Stimulated activated CD8-positive, alpha-beta memory T cell treated with anti-CD3 and anti-CD28 coated beads, Interleukin-15, amount 100 ng/mL, for 4 hours (primary cell): ENCODE results near the gene CALB2.
"Not testable (repeated sequence)": the region's sequence is repeated elsewhere in the genome, so short reads cannot be mapped to it uniquely, and the experiment has no call there.

Source experiments
- DNase-seq, 2 donors: peaks; one replicate each; pipeline ENCODE4 v3.0.0-alpha.2; 2020; ENCODE audit warnings: low read depth in 2 of 2

CALB2 gene

DNA sequence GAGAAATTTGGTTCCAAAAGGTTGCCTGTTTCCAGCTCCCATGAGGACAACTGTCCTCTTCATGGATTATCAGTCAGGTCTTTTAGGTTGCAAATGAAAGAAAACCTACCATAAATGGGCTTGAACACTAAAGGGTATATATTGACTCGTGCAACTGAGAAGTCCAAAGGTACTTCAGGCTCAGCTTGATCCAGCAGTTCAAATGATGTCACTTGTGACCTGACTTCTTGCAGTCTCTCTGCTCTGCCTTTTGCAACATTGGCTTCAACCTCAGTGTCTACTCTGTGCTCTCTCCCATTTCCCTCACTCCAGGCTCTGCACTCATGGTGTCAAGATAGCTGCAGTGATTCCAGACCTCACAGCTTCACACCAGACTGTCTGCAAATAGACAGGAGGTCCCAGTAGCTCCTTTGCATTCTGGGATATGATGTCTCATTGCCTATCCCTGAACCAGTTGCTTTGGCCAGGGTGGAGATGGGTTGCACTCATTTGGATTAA is 5.5 kb upstream of the CALB2 start:
- DNase-seq: no peak

DNA sequence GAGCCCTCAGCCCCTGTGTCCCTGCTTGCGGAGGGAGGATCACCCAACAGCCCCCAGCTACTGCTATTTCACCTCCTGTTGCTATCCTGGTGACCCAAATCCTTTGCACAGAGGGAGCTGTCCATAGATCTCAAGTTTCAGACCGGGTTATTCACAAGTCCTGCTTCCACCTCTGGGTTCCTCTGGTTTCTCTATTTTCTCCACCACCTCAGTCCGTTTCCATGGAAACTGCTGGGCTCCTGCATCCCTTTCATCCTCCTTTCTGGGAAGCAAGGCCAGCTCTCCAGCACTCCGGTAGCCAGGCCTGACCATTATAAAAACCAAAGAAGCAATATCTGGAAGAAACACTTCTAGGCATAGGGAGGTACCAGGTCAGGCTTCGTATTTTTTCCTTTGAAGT is 4.8 kb upstream of the CALB2 start:
- DNase-seq: no peak

DNA sequence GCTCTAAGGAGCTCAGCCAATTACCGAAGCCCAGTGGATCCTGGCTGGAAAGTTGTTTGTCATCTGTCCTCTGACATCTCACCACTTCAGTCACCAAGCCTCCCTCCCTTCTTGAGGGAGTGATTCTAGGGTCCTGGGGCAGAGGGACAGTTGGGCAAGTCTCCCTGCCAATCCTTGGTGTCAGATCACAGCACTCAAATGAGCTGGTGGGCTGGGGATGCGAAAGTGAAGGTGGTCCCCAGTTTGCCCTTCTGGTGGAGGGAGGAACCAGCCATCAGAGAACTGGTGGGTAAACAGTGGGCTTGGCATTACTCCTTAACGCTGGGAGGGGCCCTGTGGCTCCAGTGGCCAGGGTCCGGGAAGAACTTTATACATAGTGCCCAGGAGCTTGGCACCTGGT is 4.4 kb upstream of the CALB2 start:
- no peak for DNase-seq

DNA sequence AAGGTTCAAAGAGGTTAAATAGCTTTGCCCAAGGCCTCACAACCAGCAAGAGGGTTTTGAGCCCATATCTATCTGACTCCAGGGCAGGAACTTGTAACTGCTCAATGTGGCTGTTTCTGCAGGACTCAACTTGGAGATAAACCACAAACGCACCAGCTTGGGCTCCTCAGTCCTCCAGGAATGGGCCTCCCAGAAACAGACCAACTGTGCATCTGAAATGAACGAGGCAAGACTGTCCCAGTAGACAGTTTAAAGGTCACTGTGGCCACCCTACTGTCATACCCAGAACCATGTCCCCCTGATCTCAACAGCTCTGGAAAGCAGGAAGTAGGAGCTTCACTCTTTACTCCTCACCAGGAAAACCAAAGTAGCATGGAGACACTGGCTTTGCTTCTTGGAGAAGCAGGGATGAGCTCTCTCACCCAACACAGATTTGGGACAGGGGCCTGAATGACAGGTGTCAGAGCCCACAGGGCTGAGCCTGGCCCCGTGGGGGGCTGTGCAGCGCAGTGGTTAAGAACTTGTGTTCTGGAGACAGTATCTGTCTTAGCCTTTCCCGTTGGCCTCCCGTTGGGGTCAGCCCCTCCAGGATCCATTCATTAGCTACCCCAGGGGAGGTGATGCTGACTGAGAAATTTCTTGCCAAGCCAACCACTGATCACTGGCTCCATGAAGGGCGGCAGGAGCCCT is 2.3 kb upstream of the CALB2 start:
- DNase-seq: no peak

DNA sequence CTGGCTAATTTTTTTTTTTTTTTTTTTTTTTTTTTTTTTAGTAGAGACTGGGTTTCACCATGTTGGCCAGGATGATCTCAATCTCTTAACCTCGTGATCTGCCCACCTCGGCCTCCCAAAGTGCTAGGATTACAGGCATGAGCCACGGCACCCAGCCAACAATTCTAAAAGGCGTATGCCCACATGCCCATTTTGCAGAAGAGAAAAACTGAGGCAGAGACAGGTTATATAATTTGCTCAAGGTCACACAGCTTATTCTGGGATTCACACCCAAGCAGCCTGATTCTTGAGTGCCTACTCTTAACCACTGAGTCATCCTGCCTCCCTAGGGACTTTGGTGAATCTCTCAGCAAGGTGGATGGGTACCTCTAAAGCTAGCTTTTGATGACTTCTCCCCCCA is 1.6 kb upstream of the CALB2 start:
- not testable (repeated sequence) for DNase-seq

DNA sequence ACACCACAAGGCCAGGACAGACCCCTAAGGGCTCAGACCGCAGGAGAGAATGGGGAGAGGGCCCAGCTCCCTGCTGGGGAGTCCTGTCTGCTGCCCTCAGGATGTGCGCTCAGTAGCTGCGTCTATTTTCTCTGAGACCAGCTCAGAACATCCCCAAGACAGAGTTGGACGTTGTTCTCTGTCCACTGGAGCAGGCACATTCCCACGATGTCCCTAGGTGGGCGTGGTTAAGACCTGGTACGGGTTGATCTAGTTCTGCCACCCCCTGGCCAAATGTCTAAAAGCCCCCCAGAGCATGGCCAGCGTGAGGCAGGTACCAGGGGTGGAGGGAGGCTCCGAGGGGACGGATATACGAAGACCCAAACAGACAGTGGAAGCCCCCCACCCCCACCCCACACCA is 842 bp upstream of the CALB2 start:
- no peak for DNase-seq

DNA sequence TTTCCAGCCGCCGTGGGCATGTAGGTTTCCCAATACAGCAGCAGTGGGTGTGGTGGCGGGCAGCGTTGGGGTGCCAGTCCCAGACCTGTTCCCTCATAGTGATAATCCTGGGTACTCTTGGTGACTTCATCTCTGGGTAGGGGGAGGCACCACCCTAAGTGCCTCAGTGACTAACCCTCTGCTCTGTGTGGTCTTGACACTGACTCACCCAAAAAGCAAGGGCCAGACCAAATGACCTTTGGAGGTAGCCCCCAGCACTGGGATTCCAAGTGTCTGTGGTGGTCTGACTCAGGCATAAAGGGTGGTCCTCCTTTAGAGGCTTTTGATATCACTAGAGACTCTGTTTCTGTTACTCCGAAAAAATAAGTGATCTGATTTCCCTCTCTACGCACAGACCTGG is 908 bp downstream of the CALB2 start:
- DNase-seq: no peak

DNA sequence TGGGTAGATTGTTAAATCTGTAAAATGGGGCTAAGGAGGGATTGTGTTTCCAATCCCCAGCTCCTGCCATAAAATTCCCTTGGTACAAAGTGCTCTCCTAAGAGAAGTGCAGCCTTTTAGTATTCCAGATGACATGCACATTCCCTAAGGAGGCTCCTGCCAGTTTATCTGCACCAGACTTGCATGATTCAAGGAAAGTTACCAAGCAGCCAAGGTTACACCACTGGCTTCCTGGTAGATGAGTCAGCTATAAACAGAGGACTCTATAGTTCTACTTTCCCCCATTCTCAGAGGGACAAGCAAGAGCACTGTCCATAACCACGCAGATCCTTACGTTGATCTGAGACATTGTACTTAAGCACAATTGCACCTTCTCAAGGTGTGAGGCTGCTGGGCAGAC is 1.9 kb downstream of the CALB2 start:
- DNase-seq: no peak

DNA sequence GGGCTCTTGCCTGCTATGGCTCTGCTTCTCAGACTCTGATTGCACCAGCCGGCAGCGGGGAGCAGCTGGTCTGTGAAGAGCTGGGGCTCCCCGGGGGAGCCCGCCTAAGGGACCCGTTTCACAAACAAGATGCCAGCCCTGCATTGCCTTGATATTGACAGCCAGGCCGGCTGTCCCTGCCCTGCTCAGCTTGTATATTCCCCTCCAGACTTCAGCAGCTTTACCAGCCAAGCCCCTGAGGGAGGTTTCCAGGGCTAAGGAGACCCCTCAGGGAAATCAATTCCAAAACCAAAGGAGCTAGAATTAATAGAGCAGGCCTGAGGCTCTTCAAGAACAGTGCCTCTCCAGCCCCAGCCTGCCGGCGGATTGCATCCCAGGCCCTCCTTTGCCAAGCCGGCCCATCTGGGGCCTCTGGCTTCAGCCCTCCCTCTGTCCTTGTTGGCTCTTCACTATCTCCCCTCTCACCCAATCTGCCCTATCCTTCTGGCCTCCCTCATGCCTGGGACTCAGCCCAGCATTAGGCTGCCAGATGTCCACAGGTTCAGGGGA is 5.7 kb downstream of the CALB2 start:
- no peak for DNase-seq

DNA sequence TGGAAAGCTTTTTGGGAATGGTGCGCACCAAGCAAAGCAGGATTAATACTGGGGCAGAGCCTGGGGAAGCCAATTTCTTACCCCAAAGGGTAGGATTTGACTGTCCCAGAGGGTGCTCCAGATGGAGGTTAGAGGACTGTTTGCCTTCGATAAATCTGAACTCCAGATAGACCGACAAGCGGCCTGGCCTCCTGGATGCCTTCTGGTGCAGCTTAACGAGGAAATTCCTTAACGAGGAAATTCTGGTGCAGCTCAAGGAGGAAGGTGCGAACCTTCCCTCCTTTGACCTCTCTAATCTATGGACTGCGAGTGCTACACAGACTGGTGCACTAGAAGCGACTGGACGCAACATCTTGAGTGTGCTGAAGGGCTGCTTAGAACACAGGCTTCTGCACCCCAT is 6.5 kb downstream of the CALB2 start:
- no peak for DNase-seq

DNA sequence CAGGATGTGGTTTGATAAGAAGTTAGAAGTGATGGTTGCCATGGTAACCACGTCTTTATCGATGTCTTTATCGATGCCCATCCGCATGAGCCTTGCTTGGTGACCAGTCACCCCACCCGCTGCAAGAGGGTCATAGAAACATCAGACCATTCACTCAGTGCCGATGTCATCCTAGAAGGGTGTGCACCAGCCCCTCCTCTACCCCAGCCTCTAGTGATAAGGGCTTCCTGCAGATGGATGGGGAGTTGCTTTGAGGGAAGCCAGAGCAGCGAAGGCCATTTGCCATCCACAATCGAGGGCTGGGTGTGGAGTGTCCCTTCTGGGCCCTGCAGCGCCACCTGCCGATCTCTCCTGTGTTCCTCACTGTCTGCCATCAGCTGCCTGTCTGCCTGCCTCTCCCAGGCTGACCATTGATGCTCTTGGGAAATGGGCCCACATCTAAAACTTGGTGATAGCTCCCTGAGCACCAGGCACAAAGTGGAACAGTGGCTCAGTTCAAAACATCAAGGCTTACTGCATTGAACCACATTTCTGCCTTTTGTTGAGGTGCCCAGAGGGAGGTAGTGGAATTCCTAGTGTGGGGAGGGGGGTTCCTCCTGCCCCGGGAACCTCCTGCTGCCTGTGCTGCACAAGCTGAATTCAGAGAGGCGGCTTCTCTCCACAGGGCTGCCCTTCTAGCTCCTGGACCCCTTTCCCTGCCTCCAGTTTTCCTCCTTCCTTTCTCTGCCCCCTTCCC is 8.9 kb downstream of the CALB2 start:
- DNase-seq: no peak

DNA sequence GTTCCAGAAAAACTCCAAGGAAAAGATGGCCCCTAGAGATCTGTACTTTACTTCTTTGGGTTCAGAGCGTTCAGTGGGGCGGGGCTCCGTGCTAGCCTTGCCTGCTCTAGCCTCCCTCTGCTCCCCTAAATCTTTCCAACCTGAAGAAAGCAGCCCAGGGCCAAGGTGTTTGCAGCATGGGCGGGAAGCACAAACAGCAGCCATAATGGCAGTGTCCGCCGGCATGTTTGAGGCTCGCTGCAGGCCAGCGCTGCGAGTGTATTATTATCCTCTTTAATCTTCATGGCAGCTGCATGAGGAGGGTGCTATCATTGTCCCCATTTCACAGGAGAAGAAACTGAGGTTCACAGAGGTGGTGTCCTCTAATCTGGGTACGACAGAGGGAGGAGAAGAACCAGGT is 10.4 kb downstream of the CALB2 start:
- no peak for DNase-seq

DNA sequence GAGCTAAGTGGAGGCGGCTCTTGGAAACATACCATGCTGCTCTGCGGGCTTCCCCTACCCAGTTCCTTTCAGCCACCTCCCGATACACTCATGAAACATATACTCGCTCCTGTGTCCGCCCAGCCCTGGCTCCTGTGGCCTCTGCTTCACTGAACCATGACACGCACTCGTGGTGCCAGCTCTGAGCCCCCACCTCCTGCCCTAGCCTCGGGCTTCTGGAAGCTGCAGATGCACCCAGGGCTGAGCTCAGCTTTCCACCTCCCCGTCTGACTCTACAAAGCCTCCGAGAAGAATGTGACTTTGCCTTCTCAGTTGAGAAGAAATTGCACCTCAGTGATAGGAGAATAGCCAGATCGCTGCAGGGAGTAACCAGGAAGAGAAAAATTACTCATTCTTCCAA is 11.0 kb downstream of the CALB2 start:
- no peak for DNase-seq

DNA sequence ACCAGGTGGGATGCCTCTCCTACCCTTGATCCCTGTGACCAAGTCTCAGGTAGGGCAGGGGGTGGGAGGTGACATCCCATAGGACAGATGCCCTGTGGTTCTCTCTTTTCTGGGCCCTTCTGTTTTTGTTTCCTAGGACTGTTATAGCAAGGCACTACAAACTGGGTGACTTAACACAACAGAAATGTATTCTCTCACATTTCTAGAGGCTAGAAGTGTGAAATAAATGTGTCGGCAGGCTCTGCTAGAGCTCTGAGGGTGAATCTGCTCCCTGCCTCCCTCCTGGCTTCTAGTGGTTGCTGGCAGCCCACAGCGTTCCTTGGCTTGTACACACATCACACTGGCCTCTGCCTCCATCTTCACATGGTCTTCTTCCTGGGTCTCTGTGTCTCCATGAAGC is 12.7 kb downstream of the CALB2 start:
- no peak for DNase-seq

DNA sequence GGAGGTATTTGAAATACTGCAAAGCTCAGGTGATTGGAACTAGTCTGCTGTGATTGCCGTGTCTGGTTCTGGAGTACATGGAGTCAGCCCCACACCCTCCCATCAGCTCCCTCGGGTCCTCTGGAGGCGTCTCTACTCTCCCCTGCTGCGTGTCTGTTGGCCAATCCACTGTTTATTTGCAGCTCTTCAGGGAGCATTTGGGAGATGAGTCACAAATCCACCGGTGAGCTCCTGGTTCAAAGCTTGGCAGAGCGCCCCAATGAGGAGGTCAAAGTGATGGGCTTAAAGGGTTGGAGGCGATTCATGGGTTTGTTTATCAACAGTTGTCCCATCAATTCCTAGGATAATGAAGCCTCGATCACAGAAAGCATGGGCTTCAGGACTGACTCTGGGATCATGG is 14.6 kb downstream of the CALB2 start:
- DNase-seq: no peak

DNA sequence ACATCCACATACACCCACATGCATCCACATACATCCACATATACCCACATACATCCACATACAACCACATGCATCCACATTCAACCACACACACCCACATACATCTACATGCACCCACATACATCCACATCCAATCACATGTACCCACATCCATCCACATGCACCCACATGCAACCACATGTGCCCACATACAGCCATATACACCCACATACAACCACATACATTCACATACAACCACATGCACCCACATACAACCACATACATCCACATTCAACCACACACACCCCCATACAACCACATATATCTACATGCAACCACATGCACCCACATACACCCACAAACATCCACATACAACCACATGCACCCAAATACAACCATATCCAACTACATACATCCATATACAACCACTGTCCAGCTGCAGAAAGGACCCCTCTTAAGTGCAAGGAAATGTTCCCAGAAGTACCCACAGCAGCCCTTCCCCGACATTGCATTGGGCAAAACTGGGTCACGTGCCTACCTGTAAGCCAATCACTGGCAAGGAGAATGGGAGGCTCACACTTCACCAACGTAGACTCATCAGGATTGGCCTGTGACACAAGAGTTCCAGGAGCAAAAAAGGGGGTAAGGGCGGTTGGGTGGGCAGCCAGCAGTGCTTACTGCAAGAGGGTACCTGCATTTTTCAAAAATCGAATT is 18.1 kb downstream of the CALB2 start:
- DNase-seq: no peak

DNA sequence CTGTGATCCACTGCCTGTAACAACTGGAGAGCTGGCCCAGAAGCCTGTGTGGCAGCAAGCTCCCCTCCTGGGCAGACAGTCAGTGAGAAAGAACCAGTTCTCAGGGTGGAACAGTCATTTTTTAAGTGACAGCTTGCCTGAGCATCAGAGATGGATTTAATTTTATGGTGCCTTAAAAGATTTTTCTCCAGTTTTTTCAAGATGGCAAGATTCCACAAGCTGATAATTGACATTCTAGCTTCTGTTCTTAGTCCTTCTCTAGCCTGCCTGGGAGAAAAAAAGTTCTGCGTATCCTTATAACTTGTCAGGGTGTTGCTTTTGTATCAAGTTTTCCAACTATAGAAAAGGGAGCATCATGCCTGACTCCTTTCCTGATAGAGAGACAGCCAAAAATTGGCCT is 21.2 kb downstream of the CALB2 start:
- DNase-seq: no peak

DNA sequence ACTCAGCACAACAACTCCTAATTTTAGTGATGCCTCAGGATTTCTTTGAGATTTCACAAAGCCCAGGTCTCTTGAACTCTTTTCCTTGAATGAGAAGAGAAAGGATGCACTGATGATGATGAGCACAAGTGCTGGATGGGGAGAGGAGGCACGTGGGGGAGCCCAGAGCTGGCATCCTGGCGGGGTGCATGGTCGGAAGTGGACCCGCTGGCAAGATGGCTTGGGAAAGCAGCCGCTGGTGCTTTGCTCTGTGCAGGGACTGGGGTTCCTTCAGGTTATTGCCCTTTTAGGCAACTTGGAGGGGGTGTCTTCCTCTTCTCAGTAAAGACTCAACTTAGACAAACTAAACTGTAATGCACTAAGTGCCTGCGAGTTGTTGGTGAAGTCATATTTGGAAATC is 22.3 kb downstream of the CALB2 start:
- DNase-seq: no peak

DNA sequence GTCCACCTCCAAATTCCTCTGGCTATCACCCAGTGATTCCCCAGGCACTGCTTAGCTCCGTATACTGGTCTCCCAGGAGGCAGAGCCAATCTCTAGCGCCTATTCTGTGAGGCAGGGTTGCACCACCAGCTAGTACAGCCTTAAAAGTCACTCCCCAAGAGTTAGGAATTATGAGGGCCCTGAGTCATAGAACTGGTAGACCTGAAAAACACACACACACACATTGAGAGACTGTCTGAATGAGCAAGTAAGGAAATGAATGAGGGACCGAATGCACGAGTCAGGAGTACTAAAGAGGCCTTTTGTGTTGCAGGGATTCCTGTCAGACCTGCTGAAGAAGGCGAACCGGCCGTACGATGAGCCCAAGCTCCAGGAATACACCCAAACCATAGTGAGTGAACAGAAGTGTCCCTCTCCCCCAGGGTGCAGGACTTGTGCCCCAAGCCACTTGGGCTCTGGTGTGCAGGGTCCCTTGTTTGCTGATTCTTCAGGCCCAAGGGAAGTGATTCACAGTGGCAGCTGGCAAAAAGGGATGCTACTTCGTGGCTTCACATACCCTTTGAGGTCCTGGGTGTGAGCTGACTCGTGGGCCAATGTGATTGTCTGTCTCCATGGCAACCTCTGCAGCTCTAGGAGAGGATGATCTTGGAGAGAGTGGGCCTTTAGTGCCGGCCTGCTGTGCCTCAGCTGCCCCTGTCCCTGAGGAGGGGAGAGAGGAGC is 24.7 kb downstream of the CALB2 start:
- DNase-seq: no peak

DNA sequence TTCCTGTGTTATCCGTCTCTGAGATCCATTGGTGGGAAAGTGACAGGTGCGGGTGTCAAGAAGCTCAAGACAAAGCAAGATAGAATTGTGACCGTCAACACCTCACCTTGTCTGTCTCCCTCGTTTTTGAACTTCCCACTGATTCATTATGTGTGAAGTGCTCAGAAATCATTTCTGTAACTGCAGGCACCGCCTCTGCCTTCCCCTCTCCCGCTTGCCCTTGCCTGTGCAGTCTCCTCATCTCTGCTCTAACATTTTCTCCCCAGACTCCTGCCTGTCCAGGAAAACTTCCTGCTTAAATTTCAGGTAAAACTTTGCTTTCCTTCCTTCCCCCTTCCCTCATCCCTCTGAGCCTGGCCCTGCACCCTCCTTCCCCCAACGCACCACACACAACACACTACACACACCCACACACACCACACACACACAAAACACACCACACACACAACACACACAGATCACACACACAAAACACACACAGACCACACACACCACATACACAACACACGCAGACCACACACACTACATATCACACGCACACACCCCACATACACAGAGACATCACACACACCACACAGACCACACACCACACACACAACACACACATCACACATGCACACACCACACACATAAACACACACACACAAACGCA is 25.7 kb downstream of the CALB2 start:
- no peak for DNase-seq

DNA sequence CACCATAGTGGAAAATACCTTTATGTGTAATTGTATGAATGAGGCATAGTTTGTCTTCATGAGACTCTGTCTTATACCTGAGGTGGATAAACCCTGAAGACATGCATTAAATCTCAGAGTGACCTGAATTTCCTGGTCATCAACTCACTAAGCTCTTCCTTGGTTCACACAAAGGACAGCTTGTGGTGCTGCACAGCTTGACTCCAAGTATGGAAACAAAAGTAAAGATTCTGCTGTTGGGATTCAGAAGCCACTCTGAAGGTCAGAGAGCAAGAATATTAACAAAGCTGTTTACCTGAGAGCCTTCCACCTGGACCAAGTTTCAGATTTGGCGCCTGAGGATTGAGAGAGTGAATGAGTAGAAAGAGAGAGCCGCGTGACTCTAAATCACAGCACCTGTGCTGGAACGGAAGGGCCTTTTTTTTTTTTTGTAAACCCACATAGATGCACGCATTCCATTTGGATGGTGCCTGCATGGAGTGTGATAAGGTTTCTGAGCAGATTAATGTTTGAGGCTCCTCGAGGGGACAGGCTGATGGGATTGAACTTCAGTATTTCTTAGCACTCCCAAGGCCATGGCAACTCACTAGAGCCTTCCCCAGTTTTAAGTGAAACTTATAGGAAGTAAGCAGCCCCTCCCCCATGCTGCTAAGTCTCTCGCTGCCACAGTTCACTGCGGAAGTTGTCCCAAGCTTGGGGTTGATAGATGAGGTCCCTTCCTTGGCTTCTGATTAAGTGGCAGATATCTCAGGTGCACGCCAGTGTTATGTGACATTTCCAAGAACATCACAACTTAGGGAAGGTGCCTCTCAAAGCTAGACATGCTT is 28.7 kb downstream of the CALB2 start:
- no peak for DNase-seq
